Measurements from ENCODE around the gene LHB.
A peak's percentile ranks its signal among the peaks of the same experiment; 100 is the strongest.

The LHB gene

DNA sequence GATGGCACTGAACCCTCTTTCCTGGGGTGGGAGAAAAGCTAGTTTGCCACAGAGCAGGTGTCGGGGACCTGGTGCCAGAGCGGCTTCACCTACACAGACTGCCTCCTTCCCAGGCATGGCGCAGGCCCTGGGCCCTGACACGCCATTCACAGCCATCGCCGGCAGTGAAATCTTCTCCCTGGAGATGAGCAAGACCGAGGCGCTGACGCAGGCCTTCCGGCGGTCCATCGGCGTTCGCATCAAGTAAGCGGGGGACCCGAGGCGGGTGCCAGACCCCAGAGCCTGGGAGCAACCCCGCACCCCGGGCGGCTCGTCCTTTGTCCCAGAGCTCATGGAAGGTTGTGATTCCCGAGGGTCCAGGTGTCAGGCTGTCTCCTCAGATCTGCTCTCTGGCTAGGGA, 10.0 kb downstream of the LHB start:
- no peak for DNase-seq

GRCh38 chr19:49004964-49005614, 11.8 kb downstream of the LHB start:
- no peak for DNase-seq

GRCh38 chr19:49004133-49004532, 12.8 kb downstream of the LHB start:
- no peak for DNase-seq

DNA sequence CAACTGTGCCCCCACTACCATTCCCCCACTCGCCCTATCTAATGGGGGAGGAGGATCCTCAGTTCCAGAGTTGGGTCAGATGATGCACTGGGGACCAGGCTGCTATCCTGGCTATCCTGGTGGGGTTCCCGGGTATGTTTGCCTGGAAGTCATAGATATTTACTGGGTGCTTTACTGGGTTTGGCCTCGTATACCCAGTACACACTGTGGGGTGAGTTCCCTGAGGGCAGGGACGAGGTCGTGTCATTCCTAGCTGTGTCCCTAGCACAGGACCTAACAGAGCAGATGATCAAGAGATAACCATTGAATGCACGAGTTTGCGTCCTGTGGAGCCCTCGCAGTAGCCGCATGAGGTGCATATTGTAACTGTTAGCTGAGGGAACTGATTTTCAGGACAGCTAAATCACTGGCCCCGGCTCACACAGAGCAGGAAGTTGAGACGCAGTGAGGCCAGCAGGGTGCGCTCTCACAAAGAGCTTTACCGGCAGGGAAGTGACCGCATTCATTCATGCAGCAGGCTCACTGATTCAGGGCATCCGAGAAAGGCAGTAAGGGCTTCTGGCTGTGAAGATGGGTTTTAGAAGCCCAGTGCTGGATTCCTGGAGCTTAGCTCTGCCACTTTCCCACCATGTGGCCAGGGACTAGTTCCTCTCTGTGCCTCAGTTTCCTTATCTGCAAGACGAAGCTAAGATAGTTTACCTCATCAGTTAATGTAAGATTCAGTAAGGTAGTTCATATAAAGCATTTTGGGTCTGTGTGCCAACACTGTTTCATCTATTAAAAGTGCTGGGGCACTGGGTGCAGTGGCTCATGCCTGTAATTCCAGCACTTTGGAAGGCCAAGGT, 17.2 kb downstream of the LHB start:
- DNase-seq = no peak

DNA sequence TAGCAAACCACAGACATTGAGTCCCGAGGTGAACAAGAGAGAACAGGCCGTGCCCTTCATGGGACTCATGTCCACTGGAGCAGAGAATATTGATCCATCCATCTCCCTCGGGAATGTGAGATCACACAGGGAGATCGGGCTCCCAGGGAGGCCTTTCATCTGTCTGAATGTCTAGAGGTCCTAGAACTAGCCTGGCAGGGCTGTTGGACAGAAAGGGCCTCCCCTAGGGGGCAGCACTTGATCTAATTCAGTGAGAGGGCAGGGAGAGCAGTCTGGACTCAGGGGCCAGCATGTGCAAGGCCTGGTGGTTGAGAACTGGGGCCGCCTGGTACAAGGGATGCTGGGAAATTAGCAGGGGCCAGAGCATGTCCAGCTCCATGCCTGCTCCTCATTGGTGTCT, 18.9 kb downstream of the LHB start:
- no peak for DNase-seq

DNA sequence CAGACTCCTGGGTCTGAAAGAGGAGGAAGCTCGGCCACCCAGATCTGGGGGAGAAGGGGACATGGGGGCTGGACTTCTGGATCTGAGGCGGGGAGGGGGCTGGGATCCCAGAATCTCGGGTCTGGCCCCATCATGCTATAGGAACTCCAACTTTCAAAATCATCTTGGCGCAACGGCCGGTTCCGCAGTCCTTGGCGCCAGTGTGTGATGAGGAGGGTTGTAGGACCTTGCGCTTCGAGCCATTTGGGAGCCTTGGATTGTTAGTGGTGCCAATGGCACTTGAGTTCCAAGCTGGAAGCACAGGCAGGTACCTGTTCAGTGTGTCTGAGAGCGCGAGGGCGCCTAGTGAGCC, 22.9 kb downstream of the LHB start:
- DNase-seq = no peak

GRCh38 chr19:48993175-48994034, 23.5 kb downstream of the LHB start, which contains the start of the genes GYS1 and RUVBL2:
TSS of gene GYS1 (minus strand) at chr19:48993309. CDS start at chr19:48993112, 197 bp downstream.
TSS of gene RUVBL2 (plus strand) at chr19:48993887. CDS start at chr19:48993912, 25 bp downstream.
- peak; percentile 98 for DNase-seq

DNA sequence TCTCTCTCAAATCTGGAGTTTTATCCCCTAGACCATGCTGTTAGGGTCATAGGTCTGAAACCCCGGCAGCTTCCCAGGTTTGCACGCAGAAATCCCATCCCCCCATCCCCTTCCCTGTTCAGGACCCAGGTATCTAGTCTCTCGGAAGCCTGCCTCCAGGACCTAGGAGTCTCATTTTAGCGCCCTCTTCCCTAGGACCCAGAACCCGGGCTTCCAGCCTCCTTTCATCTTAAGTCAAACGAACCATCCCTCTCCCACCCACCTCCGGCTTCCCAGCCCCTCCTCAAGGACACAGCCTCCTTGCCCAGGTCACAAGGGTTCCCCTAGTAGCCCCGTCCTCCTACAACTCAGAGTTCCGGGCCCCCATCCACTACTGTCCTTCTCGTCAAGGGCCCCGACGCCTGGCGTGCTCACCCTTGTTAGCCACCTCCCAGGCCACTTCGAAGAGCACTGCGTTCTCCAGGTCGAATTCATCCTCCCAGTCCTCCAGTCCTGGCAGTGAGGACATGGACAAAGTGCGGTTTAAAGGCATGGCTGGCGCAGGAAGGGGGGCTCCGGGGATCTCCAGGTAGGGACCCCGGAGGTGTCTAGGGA, 24.2 kb downstream of the LHB start:
- DNase-seq = no peak

- DNase-seq = no peak
Observed at GRCh38 chr19:48991873-48992580, 24.9 kb downstream of the LHB start.

- no peak for DNase-seq
Observed at GRCh38 chr19:48991011-48991609, 25.8 kb downstream of the LHB start.

DNA sequence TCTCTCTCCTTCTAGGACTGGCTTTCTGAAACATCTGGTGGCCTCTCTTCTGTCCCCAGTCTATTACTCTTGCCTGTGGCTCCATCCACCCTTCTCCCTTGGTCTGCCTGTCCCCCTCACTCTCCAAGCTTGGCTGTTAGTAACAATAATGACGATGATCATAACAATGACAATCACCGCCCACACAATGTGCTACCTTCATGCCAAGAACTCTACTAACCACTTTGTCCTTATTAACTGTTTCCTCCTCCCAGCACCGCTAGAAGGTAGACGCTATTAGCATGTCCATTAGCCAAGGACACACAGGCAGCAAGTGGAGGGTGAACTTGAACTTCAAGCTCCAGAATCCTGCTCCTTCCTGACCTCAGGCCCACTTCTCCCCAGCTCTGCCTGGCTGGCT, 26.5 kb downstream of the LHB start:
- no peak for DNase-seq

- DNase-seq = no peak
Observed at GRCh38 chr19:48989701-48990291, 27.1 kb downstream of the LHB start.

GRCh38 chr19:48988860-48989259, 28.0 kb downstream of the LHB start:
- no peak for DNase-seq

DNA sequence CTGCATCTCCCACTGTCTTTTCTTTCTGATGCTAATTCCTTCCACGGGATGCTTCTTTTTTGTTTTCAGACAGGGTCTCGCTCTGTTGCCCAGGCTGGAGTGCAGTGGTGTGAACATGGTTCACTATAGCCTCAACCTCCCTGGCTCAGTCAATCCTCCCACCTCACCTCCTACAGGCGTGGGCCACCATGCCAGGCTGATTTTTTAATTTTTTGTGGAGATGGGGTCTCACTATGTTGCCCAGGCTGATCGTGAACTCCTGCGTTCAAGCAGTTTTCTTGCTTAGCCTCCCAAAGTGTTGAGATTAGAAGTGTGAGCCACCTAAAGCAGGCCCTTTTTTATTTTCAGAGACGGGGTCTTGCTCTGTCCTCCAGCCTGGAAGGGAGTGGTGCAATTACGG, 28.6 kb downstream of the LHB start:
- DNase-seq = no peak

DNA sequence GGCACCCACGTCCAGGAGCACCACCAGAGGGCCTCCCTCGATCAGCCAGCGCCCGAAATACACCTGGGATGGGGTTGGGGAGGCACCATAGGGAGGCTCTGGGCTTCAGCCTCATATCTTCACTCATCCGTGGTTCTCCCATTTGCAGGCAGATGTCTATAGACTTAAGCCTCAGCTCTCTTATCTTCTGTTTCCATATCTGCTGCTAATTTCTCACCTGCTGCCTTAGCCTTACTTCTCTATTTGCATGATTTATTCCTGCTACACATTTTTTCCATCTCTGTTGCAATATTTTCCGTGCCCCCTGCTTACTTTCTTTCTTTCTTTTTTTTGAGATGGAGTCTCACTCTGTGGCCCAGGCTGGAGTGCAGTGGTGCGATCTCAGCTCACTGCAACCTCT, 29.6 kb downstream of the LHB start:
- DNase-seq = no peak

DNA sequence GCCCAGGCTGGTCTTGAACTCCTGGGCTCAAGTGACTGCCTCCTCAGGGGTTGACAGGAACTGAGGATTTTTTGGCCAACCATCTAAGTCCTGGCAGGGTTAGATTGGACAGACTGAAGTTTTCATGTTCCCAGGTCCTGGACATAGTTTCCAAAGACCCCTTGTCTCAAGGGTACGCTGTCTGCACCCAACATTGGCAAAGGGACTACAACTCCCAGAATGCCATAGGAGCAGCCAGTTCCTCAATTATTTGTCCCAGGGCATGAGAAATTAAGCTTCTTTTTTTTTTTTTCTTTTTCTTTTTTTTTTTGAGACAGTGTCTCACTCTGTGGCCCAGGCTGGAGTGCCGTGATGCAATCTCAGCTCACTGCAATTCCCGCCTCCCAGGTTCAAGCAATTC, 30.7 kb downstream of the LHB start:
- no peak for DNase-seq

- DNase-seq = no peak
Observed at GRCh38 chr19:48985711-48986110, 31.2 kb downstream of the LHB start.

GRCh38 chr19:48982280-48982679, 34.6 kb downstream of the LHB start:
- DNase-seq = no peak

- DNase-seq = no peak
Observed at GRCh38 chr19:48977061-48977460, 39.8 kb downstream of the LHB start.

DNA sequence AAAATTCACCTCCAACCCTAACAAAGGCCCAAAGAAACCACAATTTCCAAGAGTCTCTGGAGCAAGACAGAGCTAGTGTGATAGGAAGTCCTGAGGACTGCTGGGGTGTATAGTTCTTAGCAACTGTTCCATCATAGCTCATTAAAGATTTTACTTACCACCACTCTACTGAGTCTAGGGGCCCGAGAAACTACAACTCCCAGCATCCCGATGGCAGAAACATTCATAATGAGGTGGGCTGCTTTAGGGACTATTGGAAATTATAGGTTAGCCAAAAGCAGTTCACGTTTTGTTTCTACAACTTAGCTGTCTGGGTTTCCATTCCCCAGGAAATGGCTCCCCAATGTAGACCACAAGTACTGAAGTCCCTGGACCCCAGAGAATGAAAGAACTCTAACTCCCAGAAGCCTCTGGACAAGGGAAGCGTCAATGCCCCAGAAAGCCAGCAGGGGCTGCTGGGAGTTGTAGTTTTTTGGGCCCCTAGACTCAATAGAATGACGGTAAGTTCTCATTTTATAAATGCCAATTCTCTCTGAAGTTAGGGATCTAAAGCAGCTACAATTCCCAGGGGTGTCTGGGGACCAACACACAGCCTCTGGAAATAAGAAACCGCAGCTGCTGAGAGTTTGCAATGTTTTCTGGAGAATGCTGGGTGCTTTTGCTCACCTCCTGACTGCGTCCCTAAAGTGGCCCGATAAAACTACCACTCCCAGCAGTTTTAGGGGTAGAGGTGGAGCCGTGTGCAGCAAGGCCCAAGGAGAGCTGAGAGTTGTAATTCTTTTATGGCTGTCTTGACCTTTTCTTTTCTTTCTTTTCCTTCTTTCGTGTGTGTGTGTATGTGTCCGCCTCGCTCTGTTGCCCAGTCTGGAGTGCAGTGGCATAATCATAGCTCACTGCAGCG, 40.7 kb downstream of the LHB start:
- DNase-seq = no peak
